ENCODE measurements around the gene CREB3L4. TPM values are rescaled to one million over a fixed set of nuclear protein-coding genes. Genes with fewer than 3 reads are reported as not detected.

CREB3L4 gene
- total RNA-seq, 1 experiment from 2014 or later, result 9.0 TPM

- intact Hi-C loops (cut with micrococcal nuclease; ENCODE audit: unreplicated experiment), result no loop called here
- H3K4me3 ChIP-seq (ENCODE audit: low read depth, low read length), result no peak overlapping the region
- Mint-ChIP-seq H3K27me3 (ENCODE audit: insufficient read depth, unreplicated experiment) (no peaks in the 10 kb centered on the region), H3K9me3 (ENCODE audit: unreplicated experiment) (no peaks in the 10 kb centered on the region), H3K4me1 (ENCODE audit: low read depth, unreplicated experiment) (no peaks in the 10 kb centered on the region), H3K4me3 (ENCODE audit: unreplicated experiment) (no peak overlapping the region), H3K27ac (ENCODE audit: unreplicated experiment) (no peak overlapping the region), H3K36me3 (ENCODE audit: insufficient read depth, unreplicated experiment) (peaks cover 32% of the 10 kb centered on the region)
- no peak for DNase-seq
- POLR2A ChIA-PET, result no interaction called here
- CTCF ChIA-PET, result no interaction called here
- TF ChIP-seq, protein P1, sequence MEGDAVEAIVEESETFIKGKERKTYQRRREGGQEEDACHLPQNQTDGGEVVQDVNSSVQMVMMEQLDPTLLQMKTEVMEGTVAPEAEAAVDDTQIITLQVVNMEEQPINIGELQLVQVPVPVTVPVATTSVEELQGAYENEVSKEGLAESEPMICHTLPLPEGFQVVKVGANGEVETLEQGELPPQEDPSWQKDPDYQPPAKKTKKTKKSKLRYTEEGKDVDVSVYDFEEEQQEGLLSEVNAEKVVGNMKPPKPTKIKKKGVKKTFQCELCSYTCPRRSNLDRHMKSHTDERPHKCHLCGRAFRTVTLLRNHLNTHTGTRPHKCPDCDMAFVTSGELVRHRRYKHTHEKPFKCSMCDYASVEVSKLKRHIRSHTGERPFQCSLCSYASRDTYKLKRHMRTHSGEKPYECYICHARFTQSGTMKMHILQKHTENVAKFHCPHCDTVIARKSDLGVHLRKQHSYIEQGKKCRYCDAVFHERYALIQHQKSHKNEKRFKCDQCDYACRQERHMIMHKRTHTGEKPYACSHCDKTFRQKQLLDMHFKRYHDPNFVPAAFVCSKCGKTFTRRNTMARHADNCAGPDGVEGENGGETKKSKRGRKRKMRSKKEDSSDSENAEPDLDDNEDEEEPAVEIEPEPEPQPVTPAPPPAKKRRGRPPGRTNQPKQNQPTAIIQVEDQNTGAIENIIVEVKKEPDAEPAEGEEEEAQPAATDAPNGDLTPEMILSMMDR (IDR thresholded peaks at IDR 0.05; ENCODE audit: insufficient read depth in 1 of 2, low read depth in 1 of 2, low read length in 1 of 2, severe bottlenecking in 1 of 2, unreplicated experiment in 1 of 2), result no peak
- H3K36me3 ChIP-seq (ENCODE audit: control insufficient read depth, insufficient read depth, low read length), result peaks cover 7% of the 10 kb centered on the region
- H3K27me3 ChIP-seq (replicated peaks; ENCODE audit: control insufficient read depth, insufficient read depth, low read length), result no peaks in the 10 kb centered on the region
- no peaks in the 10 kb centered on the region for H3K4me1 ChIP-seq
- no TSS peak for BruUV-seq (replicated peaks)
- H3K9me3 ChIP-seq, result no peaks in the 10 kb centered on the region
Observed at GRCh38 chr1:153932156-153933131, 35.3 kb upstream of the CREB3L4 start.

DNA sequence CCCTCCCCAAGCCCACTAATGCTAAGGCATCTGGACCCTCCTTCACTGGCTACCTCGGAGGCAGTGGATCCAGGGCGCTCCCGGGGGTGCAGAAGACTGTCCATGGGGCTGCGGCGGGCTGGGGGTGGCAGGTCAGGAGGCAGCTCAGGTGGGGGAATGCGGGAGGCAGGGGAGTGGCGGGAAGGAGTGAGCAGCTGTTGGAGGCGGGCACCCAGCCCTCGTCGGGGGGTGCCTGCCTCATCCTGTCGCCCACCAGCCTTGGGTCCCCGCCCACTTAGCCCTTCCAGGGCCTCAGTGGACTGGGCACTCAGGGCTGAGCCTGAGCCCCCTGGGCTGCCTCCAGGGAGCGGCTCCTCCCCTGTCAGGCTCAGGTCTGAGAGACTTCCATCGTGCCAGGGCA lies 34.3 kb upstream of the CREB3L4 start:
- H3K4me3 Mint-ChIP-seq (ENCODE audit: unreplicated experiment), result no peak overlapping the region
- intact Hi-C loops (cut with micrococcal nuclease; ENCODE audit: unreplicated experiment), result no loop called here
- H3K36me3 Mint-ChIP-seq (ENCODE audit: insufficient read depth, unreplicated experiment), result peaks cover 39% of the 10 kb centered on the region
- Histone ChIP-seq H3K36me3 (ENCODE audit: control insufficient read depth, insufficient read depth, low read length) (peaks cover 8% of the 10 kb centered on the region), H3K9me3 (no peaks in the 10 kb centered on the region), H3K4me1 (no peaks in the 10 kb centered on the region), H3K27me3 (replicated peaks; ENCODE audit: control insufficient read depth, insufficient read depth, low read length) (no peaks in the 10 kb centered on the region), H3K4me3 (ENCODE audit: low read depth, low read length) (no peak overlapping the region)
- no TSS peak for BruUV-seq (replicated peaks)
- H3K9me3 Mint-ChIP-seq (ENCODE audit: unreplicated experiment), result no peaks in the 10 kb centered on the region
- POLR2A ChIA-PET, result no interaction called here
- CTCF ChIA-PET, result no interaction called here
- DNase-seq, result no peak
- no peak overlapping the region for H3K27ac Mint-ChIP-seq (ENCODE audit: unreplicated experiment)
- TF ChIP-seq, protein P1 (IDR thresholded peaks at IDR 0.05; ENCODE audit: insufficient read depth in 1 of 2, low read depth in 1 of 2, low read length in 1 of 2, severe bottlenecking in 1 of 2, unreplicated experiment in 1 of 2), result no peak
- no peaks in the 10 kb centered on the region for H3K27me3 Mint-ChIP-seq (ENCODE audit: insufficient read depth, unreplicated experiment)
- no peaks in the 10 kb centered on the region for H3K4me1 Mint-ChIP-seq (ENCODE audit: low read depth, unreplicated experiment)

- ChIA-PET POLR2A (no interaction called here), CTCF (no interaction called here)
- Mint-ChIP-seq H3K27ac (ENCODE audit: unreplicated experiment) (no peak overlapping the region), H3K9me3 (ENCODE audit: unreplicated experiment) (no peaks in the 10 kb centered on the region), H3K4me1 (ENCODE audit: low read depth, unreplicated experiment) (no peaks in the 10 kb centered on the region), H3K4me3 (ENCODE audit: unreplicated experiment) (no peak overlapping the region), H3K36me3 (ENCODE audit: insufficient read depth, unreplicated experiment) (peaks cover 39% of the 10 kb centered on the region), H3K27me3 (ENCODE audit: insufficient read depth, unreplicated experiment) (no peaks in the 10 kb centered on the region)
- no peaks in the 10 kb centered on the region for H3K9me3 ChIP-seq
- no peaks in the 10 kb centered on the region for H3K27me3 ChIP-seq (replicated peaks; ENCODE audit: control insufficient read depth, insufficient read depth, low read length)
- DNase-seq, result no peak
- TF ChIP-seq, protein P1 (IDR thresholded peaks at IDR 0.05; ENCODE audit: insufficient read depth in 1 of 2, low read depth in 1 of 2, low read length in 1 of 2, severe bottlenecking in 1 of 2, unreplicated experiment in 1 of 2), result no peak
- H3K4me1 ChIP-seq, result no peaks in the 10 kb centered on the region
- H3K36me3 ChIP-seq (ENCODE audit: control insufficient read depth, insufficient read depth, low read length), result peaks cover 8% of the 10 kb centered on the region
- no TSS peak for BruUV-seq (replicated peaks)
- intact Hi-C loops (cut with micrococcal nuclease; ENCODE audit: unreplicated experiment), result no loop called here
- no peak overlapping the region for H3K4me3 ChIP-seq (ENCODE audit: low read depth, low read length)
Observed at GRCh38 chr1:153933955-153934354, 33.7 kb upstream of the CREB3L4 start.
